NB4 (cell line): ENCODE measurements around the gene ZDHHC1.

Source experiments
- CTCF ChIP-seq: IDR thresholded peaks from one replicate; pipeline ENCODE4 v1.5.1; 2012; ENCODE audit warnings: low read depth, low read length
- POLR2A ChIP-seq: IDR thresholded peaks from 2 replicates; pipeline ENCODE4 v1.6.1; 2011; ENCODE audit warnings: mild to moderate bottlenecking; ENCODE audit not compliant: insufficient read length; ENCODE audit errors: extremely low read depth

GRCh38 chr16:67397036-67397801 is 19.1 kb downstream of the ZDHHC1 start:
- TF ChIP-seq CTCF: no peak
- TF ChIP-seq POLR2A: no peak
